ENCODE data around the gene SUCO. TPM values are rescaled to one million over a fixed set of nuclear protein-coding genes. Genes with fewer than 3 reads are reported as not detected.

SUCO gene
- total RNA-seq, 1 experiment from 2014 or later, result 84.6 TPM

DNA sequence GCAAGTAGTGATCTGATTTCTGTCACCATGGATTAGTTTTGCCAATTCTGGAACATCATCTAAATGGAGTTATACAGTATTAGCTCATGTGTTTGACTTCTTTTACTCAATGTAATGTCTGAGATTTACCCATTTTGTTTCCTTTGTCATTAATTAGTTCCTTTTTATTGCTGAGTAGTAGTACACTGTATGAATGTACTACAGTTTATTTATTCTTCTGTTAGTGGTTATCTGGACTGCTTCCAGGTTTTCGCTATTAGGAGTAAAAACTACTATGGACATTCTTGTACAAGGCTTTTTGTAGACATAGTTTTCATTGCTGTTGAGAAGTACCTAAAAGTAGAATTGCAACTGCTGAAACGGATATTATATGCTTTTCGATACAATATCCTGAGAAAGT, 14.1 kb downstream of the SUCO start:
- no peaks in the 10 kb centered on the region for H3K36me3 Mint-ChIP-seq (ENCODE audit: insufficient read depth, unreplicated experiment)
- H3K27ac Mint-ChIP-seq (ENCODE audit: unreplicated experiment), result no peak overlapping the region
- H3K9me3 Mint-ChIP-seq (ENCODE audit: low read depth, unreplicated experiment), result no peaks in the 10 kb centered on the region
- intact Hi-C loops (cut with micrococcal nuclease; ENCODE audit: unreplicated experiment), result no loop called here
- H3K4me1 Mint-ChIP-seq (ENCODE audit: low read depth, unreplicated experiment), result peaks cover 52% of the 10 kb centered on the region
- DNase-seq, result no peak
- no peak for TF ChIP-seq CTCF (IDR thresholded peaks at IDR 0.05; ENCODE audit: unreplicated experiment)
- CTCF ChIA-PET, result no interaction called here
- no TSS peak for BruUV-seq (replicated peaks)
- no peaks in the 10 kb centered on the region for H3K27me3 Mint-ChIP-seq (ENCODE audit: unreplicated experiment)
- H3K4me3 Mint-ChIP-seq (ENCODE audit: low read depth, unreplicated experiment), result no peak overlapping the region

GRCh38 chr1:172549621-172550280, 16.8 kb downstream of the SUCO start:
- intact Hi-C loops (cut with micrococcal nuclease; ENCODE audit: unreplicated experiment), result loop anchor here (5.0 kb wide), 1 partner anchor 38 kb away; no protein-coding TSS in a partner anchor
- H3K27ac Mint-ChIP-seq (ENCODE audit: unreplicated experiment), result peak overlapping the region; percentile 63

GRCh38 chr1:172551279-172551678, 18.3 kb downstream of the SUCO start:
- H3K36me3 Mint-ChIP-seq (ENCODE audit: insufficient read depth, unreplicated experiment), result peaks cover 1% of the 10 kb centered on the region
- BruUV-seq (replicated peaks), result no TSS peak

More at GRCh38 chr1:172549621-172550280, 16.8 kb downstream of the SUCO start:
- no peak for DNase-seq
- no peak for TF ChIP-seq CTCF (IDR thresholded peaks at IDR 0.05; ENCODE audit: unreplicated experiment)
- Mint-ChIP-seq H3K36me3 (ENCODE audit: insufficient read depth, unreplicated experiment) (no peaks in the 10 kb centered on the region), H3K4me3 (ENCODE audit: low read depth, unreplicated experiment) (peak overlapping the region; percentile 29), H3K27me3 (ENCODE audit: unreplicated experiment) (no peaks in the 10 kb centered on the region), H3K9me3 (ENCODE audit: low read depth, unreplicated experiment) (no peaks in the 10 kb centered on the region), H3K4me1 (ENCODE audit: low read depth, unreplicated experiment) (peaks cover 41% of the 10 kb centered on the region)
- CTCF ChIA-PET, result no interaction called here
- BruUV-seq (replicated peaks), result no TSS peak

GRCh38 chr1:172554915-172555314, 22.0 kb downstream of the SUCO start:
- DNase-seq, result no peak
- peaks cover 14% of the 10 kb centered on the region for H3K4me1 Mint-ChIP-seq (ENCODE audit: low read depth, unreplicated experiment)
- intact Hi-C loops (cut with micrococcal nuclease; ENCODE audit: unreplicated experiment), result loop anchor here (5.0 kb wide), 1 partner anchor 32 kb away; no protein-coding TSS in a partner anchor
- no peaks in the 10 kb centered on the region for H3K9me3 Mint-ChIP-seq (ENCODE audit: low read depth, unreplicated experiment)
- H3K4me3 Mint-ChIP-seq (ENCODE audit: low read depth, unreplicated experiment), result no peak overlapping the region
- no peak for TF ChIP-seq CTCF (IDR thresholded peaks at IDR 0.05; ENCODE audit: unreplicated experiment)
- CTCF ChIA-PET, result no interaction called here
- no TSS peak for BruUV-seq (replicated peaks)
- H3K27me3 Mint-ChIP-seq (ENCODE audit: unreplicated experiment), result no peaks in the 10 kb centered on the region
- H3K27ac Mint-ChIP-seq (ENCODE audit: unreplicated experiment), result no peak overlapping the region
- peaks cover 27% of the 10 kb centered on the region for H3K36me3 Mint-ChIP-seq (ENCODE audit: insufficient read depth, unreplicated experiment)

More at GRCh38 chr1:172551279-172551678, 18.3 kb downstream of the SUCO start:
- intact Hi-C loops (cut with micrococcal nuclease; ENCODE audit: unreplicated experiment), result loop anchor here (5.0 kb wide), 1 partner anchor 36 kb away; no protein-coding TSS in a partner anchor
- Mint-ChIP-seq H3K27ac (ENCODE audit: unreplicated experiment) (no peak overlapping the region), H3K4me3 (ENCODE audit: low read depth, unreplicated experiment) (no peak overlapping the region), H3K4me1 (ENCODE audit: low read depth, unreplicated experiment) (peaks cover 41% of the 10 kb centered on the region), H3K27me3 (ENCODE audit: unreplicated experiment) (no peaks in the 10 kb centered on the region), H3K9me3 (ENCODE audit: low read depth, unreplicated experiment) (no peaks in the 10 kb centered on the region)
- no peak for DNase-seq
- TF ChIP-seq CTCF (IDR thresholded peaks at IDR 0.05; ENCODE audit: unreplicated experiment), result no peak
- CTCF ChIA-PET, result no interaction called here
